Activated CD8-positive, alpha-beta T cell treated with anti-CD3 and anti-CD28 coated beads for 36 hours (primary cell): ENCODE data around the gene TRAPPC2L. TPM values are rescaled to one million over a fixed set of nuclear protein-coding genes. Genes with fewer than 3 reads are reported as not detected.

Experiments used
- ATAC-seq: fragments of 200-7000 bp; cut with Tn5 transposase; one replicate; pipeline ENCODE4 v1.10.0; 2021; ENCODE audit warnings: mild to moderate bottlenecking, moderate library complexity
- CTCF ChIA-PET: fragments of 350-600 bp; sonication (Branson Sonifier 250); formaldehyde crosslinking; loops from one replicate; lab custom pipeline; 2021; ENCODE audit warnings: antibody characterized with exemption; lab: Charles Lee
- POLR2A ChIA-PET: fragments of 350-600 bp; sonication (Branson Sonifier 250); formaldehyde crosslinking; loops from one replicate; lab custom pipeline; 2021; ENCODE audit warnings: antibody characterized with exemption; lab: Charles Lee
- DNase-seq: peaks from one replicate; pipeline ENCODE4 v3.0.0-alpha.2; 2020
- H3K27ac Mint-ChIP-seq: one replicate; pipeline ENCODE4 v1.8.0; 2021; ENCODE audit warnings: mild to moderate bottlenecking, mixed read lengths
- H3K27me3 Mint-ChIP-seq: one replicate; pipeline ENCODE4 v1.8.0; 2021; ENCODE audit warnings: mixed read lengths
- H3K36me3 Mint-ChIP-seq: one replicate; pipeline ENCODE4 v1.8.0; 2021; ENCODE audit warnings: low read depth, mixed read lengths
- H3K4me1 Mint-ChIP-seq: one replicate; pipeline ENCODE4 v1.8.0; 2021; ENCODE audit warnings: low read depth, mixed read lengths
- H3K4me3 Mint-ChIP-seq: one replicate; pipeline ENCODE4 v1.8.0; 2021; ENCODE audit warnings: mild to moderate bottlenecking, moderate library complexity, mixed read lengths
- H3K9me3 Mint-ChIP-seq: one replicate; pipeline ENCODE4 v1.8.0; 2021; ENCODE audit warnings: mixed read lengths
- CTCF ChIP-seq: fragments of 200-600 bp; IDR thresholded peaks from one replicate; pipeline ENCODE4 v1.8.0; 2022; ENCODE audit warnings: antibody characterized with exemption, mild to moderate bottlenecking
- intact Hi-C: fragments of 100-400 bp; cut with micrococcal nuclease; formaldehyde crosslinking; loops from one replicate; pipeline ENCODE4 v1.10.0; 2022
- total RNA-seq, 2 experiments: library from RNA; stranded (reverse); gene quantifications; one replicate each; pipeline ENCODE4 v1.2.3, GENCODE V29; 2021

Gene TRAPPC2L
- total RNA-seq, 2 experiments from 2014 or later, result 56.4 to 61.9 TPM

- ATAC-seq, result no peak
- Mint-ChIP-seq H3K36me3 (no peaks in the 10 kb centered on the region), H3K4me1 (no peaks in the 10 kb centered on the region), H3K27ac (no peak overlapping the region), H3K4me3 (no peak overlapping the region), H3K27me3 (no peaks in the 10 kb centered on the region), H3K9me3 (no peaks in the 10 kb centered on the region)
- no peak for TF ChIP-seq CTCF
- no peak for DNase-seq
- POLR2A ChIA-PET, result no interaction called here
- CTCF ChIA-PET, result no interaction called here
- intact Hi-C loops, result no loop called here
Observed at GRCh38 chr16:88894681-88895300, 37.9 kb downstream of the TRAPPC2L start.

- no peaks in the 10 kb centered on the region for H3K9me3 Mint-ChIP-seq
- H3K27me3 Mint-ChIP-seq, result no peaks in the 10 kb centered on the region
- no peak overlapping the region for H3K27ac Mint-ChIP-seq
- intact Hi-C loops, result no loop called here
- H3K4me3 Mint-ChIP-seq, result no peak overlapping the region
- no peaks in the 10 kb centered on the region for H3K4me1 Mint-ChIP-seq
- CTCF ChIA-PET, result no interaction called here
- POLR2A ChIA-PET, result no interaction called here
- no peak for TF ChIP-seq CTCF
- DNase-seq (no peak), ATAC-seq (no peak)
- H3K36me3 Mint-ChIP-seq, result no peaks in the 10 kb centered on the region
Observed at GRCh38 chr16:88895335-88895734, 38.4 kb downstream of the TRAPPC2L start.

- Mint-ChIP-seq H3K36me3 (no peaks in the 10 kb centered on the region), H3K27me3 (no peaks in the 10 kb centered on the region), H3K9me3 (no peaks in the 10 kb centered on the region), H3K27ac (no peak overlapping the region), H3K4me1 (no peaks in the 10 kb centered on the region), H3K4me3 (no peak overlapping the region)
- intact Hi-C loops, result no loop called here
- DNase-seq, result no peak
- CTCF ChIA-PET, result no interaction called here
- no peak for TF ChIP-seq CTCF
- POLR2A ChIA-PET, result no interaction called here
- no peak for ATAC-seq
Observed at GRCh38 chr16:88896238-88897070, 39.5 kb downstream of the TRAPPC2L start.

- no peaks in the 10 kb centered on the region for H3K9me3 Mint-ChIP-seq
- CTCF ChIA-PET, result no interaction called here
Observed at GRCh38 chr16:88897696-88898425, 40.9 kb downstream of the TRAPPC2L start.

More at GRCh38 chr16:88897696-88898425, 40.9 kb downstream of the TRAPPC2L start:
- intact Hi-C loops, result no loop called here
- no peak for ATAC-seq
- Mint-ChIP-seq H3K4me1 (no peaks in the 10 kb centered on the region), H3K4me3 (no peak overlapping the region), H3K27ac (no peak overlapping the region), H3K27me3 (no peaks in the 10 kb centered on the region), H3K36me3 (no peaks in the 10 kb centered on the region)
- DNase-seq, result no peak
- no peak for TF ChIP-seq CTCF
- POLR2A ChIA-PET, result no interaction called here
